Endodermal cell (in vitro differentiated cells): ENCODE data around the gene KCNJ4. TPM values are rescaled to one million over a fixed set of nuclear protein-coding genes. Genes with fewer than 3 reads are reported as not detected.

Source experiments
- DNase-seq: peaks from one replicate; pipeline ENCODE4 v3.0.0-alpha.2; 2017
- H3K27ac ChIP-seq: 2 replicates; pipeline ENCODE4 v1.5.1; 2013; ENCODE audit warnings: mild to moderate bottlenecking, low read depth, low read length, moderate library complexity
- H3K27me3 ChIP-seq: 2 replicates; pipeline ENCODE4 v1.6.1; 2013; ENCODE audit warnings: mild to moderate bottlenecking, low read length, moderate library complexity; ENCODE audit not compliant: insufficient read depth, control insufficient read depth, poor library complexity, severe bottlenecking
- H3K36me3 ChIP-seq: 2 replicates; pipeline ENCODE4 v1.7.0; 2013; ENCODE audit warnings: mild to moderate bottlenecking, low read length, moderate library complexity; ENCODE audit not compliant: control insufficient read depth, insufficient read depth
- H3K4me1 ChIP-seq: one replicate; pipeline ENCODE4 v1.7.0; 2013; ENCODE audit warnings: low read length; ENCODE audit not compliant: control insufficient read depth, insufficient read depth
- H3K4me3 ChIP-seq: 2 replicates; pipeline ENCODE4 v1.5.1; 2013; ENCODE audit warnings: mild to moderate bottlenecking, low read length, moderate library complexity
- H3K9ac ChIP-seq: 2 replicates; pipeline ENCODE4 v1.6.1; 2013; ENCODE audit warnings: mild to moderate bottlenecking, low read length, moderate library complexity; ENCODE audit not compliant: poor library complexity, severe bottlenecking; ENCODE audit errors: extremely low read depth
- H3K9me3 ChIP-seq: 2 replicates; pipeline ENCODE4 v1.6.1; 2013; ENCODE audit warnings: mild to moderate bottlenecking, low read length, moderate library complexity; ENCODE audit not compliant: control insufficient read depth
- H3K27ac Mint-ChIP-seq: 2 replicates; pipeline ENCODE4 v1.8.0; 2020; ENCODE audit warnings: mixed read lengths
- H3K27me3 Mint-ChIP-seq: 2 replicates; pipeline ENCODE4 v1.8.0; 2021; ENCODE audit warnings: mild to moderate bottlenecking, mixed read lengths; ENCODE audit not compliant: insufficient read depth
- H3K36me3 Mint-ChIP-seq: 2 replicates; pipeline ENCODE4 v1.8.0; 2020; ENCODE audit warnings: low read depth, mixed read lengths
- H3K4me1 Mint-ChIP-seq: 2 replicates; pipeline ENCODE4 v1.8.0; 2020; ENCODE audit warnings: mixed read lengths
- H3K4me3 Mint-ChIP-seq: 2 replicates; pipeline ENCODE4 v1.8.0; 2020; ENCODE audit warnings: mild to moderate bottlenecking, moderate library complexity, mixed read lengths
- H3K9me3 Mint-ChIP-seq: 2 replicates; pipeline ENCODE4 v1.8.0; 2020; ENCODE audit warnings: mild to moderate bottlenecking, mixed read lengths
- CTCF ChIP-seq: fragments of 200-600 bp; sonication (generic); conservative IDR thresholded peaks from 2 replicates; pipeline ENCODE4 v1.5.0; 2021; ENCODE audit warnings: antibody characterized with exemption, mild to moderate bottlenecking
- WGBS, 2 experiments: methylation state at CpG; one replicate each; pipeline versions ENCODE4 v1.1.5 to v1.1.7; 2013; ENCODE audit warnings: missing lambda C conversion rate in 2 of 2, mixed read lengths in 1 of 2; ENCODE audit not compliant: insufficient coverage in 1 of 2, insufficient read length in 1 of 2; 5-methylcytosine and 5-hydroxymethylcytosine counted together
- total RNA-seq, 2 donors: library from RNA; stranded (reverse); fragmentation: NEBNext Ultra II Directional in 1 of 2; extraction: Animal tissue kit (Norgen Biotek cat#: 25700) in 1 of 2; gene quantifications; 2 replicates in 1 of 2; 3 replicates in 1 of 2; pipeline ENCODE4 v1.2.1, GENCODE V29; 2021

KCNJ4 gene
- total RNA-seq, 2 donors from 2014 or later, result 0.37 to 1.4 TPM

GRCh38 chr22:38481871-38482332, 26.9 kb upstream of the KCNJ4 start:
- WGBS, 2 experiments, result 94 to 99% methylated on average over 7 to 8 of the region's 8 CpGs
- H3K27ac ChIP-seq, result no peak overlapping the region
- no peaks in the 10 kb centered on the region for H3K27me3 ChIP-seq
- Mint-ChIP-seq H3K36me3 (peaks cover 59% of the 10 kb centered on the region), H3K4me3 (no peak overlapping the region), H3K9me3 (no peaks in the 10 kb centered on the region), H3K4me1 (peaks cover 10% of the 10 kb centered on the region), H3K27ac (peak overlapping the region; percentile 36), H3K27me3 (no peaks in the 10 kb centered on the region)
- TF ChIP-seq CTCF, result no peak
- no peak overlapping the region for H3K9ac ChIP-seq
- H3K4me3 ChIP-seq, result no peak overlapping the region
- H3K36me3 ChIP-seq, result peaks cover 71% of the 10 kb centered on the region
- DNase-seq, result peak; percentile 44
- no peaks in the 10 kb centered on the region for H3K9me3 ChIP-seq
- H3K4me1 ChIP-seq, result no peaks in the 10 kb centered on the region

DNA sequence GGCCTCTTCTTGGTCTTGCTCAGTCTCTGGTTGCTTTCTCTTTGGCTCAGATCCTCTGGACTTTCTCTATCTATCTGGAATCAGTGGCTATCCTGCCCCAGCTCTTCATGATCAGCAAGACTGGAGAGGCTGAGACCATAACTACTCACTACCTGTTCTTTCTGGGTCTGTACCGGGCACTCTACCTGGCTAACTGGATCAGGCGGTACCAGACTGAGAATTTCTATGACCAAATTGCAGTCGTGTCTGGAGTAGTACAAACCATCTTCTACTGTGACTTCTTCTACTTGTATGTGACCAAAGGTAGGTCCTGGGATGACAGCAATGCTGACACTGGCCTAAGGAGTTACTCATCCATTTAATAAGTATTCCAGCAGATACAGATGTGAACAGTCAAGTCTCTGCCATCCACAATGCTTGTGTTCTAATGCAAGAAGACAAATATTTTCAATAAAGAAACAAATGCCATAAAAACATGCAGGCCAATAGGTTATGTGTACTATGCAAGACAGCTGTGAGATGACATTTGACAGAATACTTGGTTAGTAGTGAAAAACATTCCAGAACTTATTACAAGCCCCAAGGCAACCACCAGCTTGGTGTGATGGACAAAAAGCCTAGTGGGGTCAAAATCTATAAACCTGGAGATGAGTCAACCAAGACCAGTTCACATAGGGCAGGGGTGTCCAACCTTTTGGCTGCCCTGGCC, 26.3 kb upstream of the KCNJ4 start:
- Histone ChIP-seq H3K4me3 (no peak overlapping the region), H3K9me3 (no peaks in the 10 kb centered on the region), H3K4me1 (no peaks in the 10 kb centered on the region), H3K9ac (no peak overlapping the region), H3K27me3 (no peaks in the 10 kb centered on the region), H3K27ac (no peak overlapping the region), H3K36me3 (peaks cover 65% of the 10 kb centered on the region)
- Mint-ChIP-seq H3K27me3 (no peaks in the 10 kb centered on the region), H3K9me3 (no peaks in the 10 kb centered on the region), H3K36me3 (peaks cover 53% of the 10 kb centered on the region), H3K27ac (peak overlapping the region; percentile 38), H3K4me1 (peaks cover 10% of the 10 kb centered on the region), H3K4me3 (no peak overlapping the region)
- 99 to 100% methylated on average over 2 to 3 of the region's 3 CpGs for WGBS, 2 experiments
- TF ChIP-seq CTCF, result no peak
- peak; percentile 47 for DNase-seq

DNA sequence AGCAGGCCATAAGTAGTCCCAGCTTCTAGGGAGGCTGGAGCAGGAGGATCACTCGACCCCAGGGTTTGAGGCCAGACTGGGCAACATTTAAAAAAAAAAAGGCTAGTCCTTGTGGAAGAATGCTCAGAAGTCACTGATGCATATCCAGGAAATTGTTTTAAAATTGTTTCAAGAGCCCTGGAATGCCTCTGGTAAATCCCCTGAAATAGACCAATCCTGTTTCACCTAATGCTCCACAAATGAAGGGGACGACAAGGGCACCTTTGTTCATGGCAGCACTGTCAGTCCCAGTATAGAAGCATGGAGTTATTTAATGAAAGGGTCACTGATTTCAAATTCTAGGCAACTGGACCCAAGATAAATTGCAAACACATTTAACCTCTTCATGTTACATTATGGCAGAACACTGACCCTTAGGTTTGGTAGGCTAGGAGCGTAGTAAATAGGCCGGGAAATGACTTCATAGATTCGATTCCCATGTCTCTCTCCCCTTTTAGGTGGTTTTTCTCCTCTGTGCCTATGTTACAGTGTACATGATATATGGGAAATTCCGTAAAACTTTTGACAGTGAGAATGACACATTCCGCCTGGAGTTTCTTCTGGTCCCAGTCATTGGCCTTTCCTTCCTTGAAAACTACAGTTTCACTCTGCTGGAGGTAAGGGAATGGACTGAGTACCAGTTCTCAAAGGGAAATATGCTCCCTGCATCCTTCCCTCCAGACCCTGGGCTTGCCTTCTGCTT, 24.3 kb upstream of the KCNJ4 start:
- H3K4me1 ChIP-seq, result no peaks in the 10 kb centered on the region
- Mint-ChIP-seq H3K36me3 (peaks cover 34% of the 10 kb centered on the region), H3K27me3 (no peaks in the 10 kb centered on the region), H3K27ac (peak overlapping the region; percentile 39), H3K4me1 (peaks cover 10% of the 10 kb centered on the region), H3K4me3 (no peak overlapping the region), H3K9me3 (no peaks in the 10 kb centered on the region)
- no peak overlapping the region for H3K27ac ChIP-seq
- no peak for TF ChIP-seq CTCF
- no peaks in the 10 kb centered on the region for H3K27me3 ChIP-seq
- H3K9me3 ChIP-seq, result no peaks in the 10 kb centered on the region
- H3K36me3 ChIP-seq, result peaks cover 47% of the 10 kb centered on the region
- no peak overlapping the region for H3K4me3 ChIP-seq
- 81 to 100% methylated on average over 2 to 7 of the region's 7 CpGs for WGBS, 2 experiments
- DNase-seq, result no peak
- H3K9ac ChIP-seq, result no peak overlapping the region
